Measurements from ENCODE around the gene MOB3A. TPM values are rescaled to one million over a fixed set of nuclear protein-coding genes. Genes with fewer than 3 reads are reported as not detected.

The MOB3A gene
- total RNA-seq, 2 experiments from 2014 or later = 96.4 to 97.3 TPM

GRCh38 chr19:2070436-2070827 lies 25.7 kb downstream of the MOB3A start:
- ATAC-seq (ENCODE audit: poor library complexity) = no peak

GRCh38 chr19:2064788-2065524 lies 31.2 kb downstream of the MOB3A start:
- ATAC-seq (ENCODE audit: poor library complexity) (no peak), DNase-seq (no peak)
- H3K36me3 ChIP-seq (ENCODE audit: insufficient read depth, low read length) = no peaks in the 10 kb centered on the region
- CTCF ChIA-PET = no interaction called here
- H3K27me3 Mint-ChIP-seq = no peaks in the 10 kb centered on the region
- H3K27ac ChIP-seq (ENCODE audit: low read depth in 1 of 2, low read length in 2 of 2) = no peak overlapping the region
- H3K36me3 Mint-ChIP-seq (ENCODE audit: low read depth) = peaks cover 9% of the 10 kb centered on the region
- TF ChIP-seq, protein P1, sequence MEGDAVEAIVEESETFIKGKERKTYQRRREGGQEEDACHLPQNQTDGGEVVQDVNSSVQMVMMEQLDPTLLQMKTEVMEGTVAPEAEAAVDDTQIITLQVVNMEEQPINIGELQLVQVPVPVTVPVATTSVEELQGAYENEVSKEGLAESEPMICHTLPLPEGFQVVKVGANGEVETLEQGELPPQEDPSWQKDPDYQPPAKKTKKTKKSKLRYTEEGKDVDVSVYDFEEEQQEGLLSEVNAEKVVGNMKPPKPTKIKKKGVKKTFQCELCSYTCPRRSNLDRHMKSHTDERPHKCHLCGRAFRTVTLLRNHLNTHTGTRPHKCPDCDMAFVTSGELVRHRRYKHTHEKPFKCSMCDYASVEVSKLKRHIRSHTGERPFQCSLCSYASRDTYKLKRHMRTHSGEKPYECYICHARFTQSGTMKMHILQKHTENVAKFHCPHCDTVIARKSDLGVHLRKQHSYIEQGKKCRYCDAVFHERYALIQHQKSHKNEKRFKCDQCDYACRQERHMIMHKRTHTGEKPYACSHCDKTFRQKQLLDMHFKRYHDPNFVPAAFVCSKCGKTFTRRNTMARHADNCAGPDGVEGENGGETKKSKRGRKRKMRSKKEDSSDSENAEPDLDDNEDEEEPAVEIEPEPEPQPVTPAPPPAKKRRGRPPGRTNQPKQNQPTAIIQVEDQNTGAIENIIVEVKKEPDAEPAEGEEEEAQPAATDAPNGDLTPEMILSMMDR (IDR thresholded peaks at IDR 0.05) = no peak
- no peak overlapping the region for H3K4me3 ChIP-seq (ENCODE audit: low read length)
- H3K9me3 ChIP-seq (ENCODE audit: control insufficient read depth in 1 of 2, insufficient read depth in 1 of 2, low read length in 2 of 2) = no peaks in the 10 kb centered on the region
- H3K27me3 ChIP-seq (ENCODE audit: control insufficient read depth in 1 of 2, insufficient read depth in 2 of 2, low read length in 2 of 2) = no peaks in the 10 kb centered on the region
- peaks cover 47% of the 10 kb centered on the region for H3K4me1 ChIP-seq (ENCODE audit: insufficient read depth, low read length)
- POLR2A ChIA-PET = no interaction called here
- no peaks in the 10 kb centered on the region for H3K9me3 Mint-ChIP-seq
- no peak overlapping the region for H3K4me3 Mint-ChIP-seq
- intact Hi-C loops (cut with DNase I, micrococcal nuclease) = no loop called here
- peaks cover 26% of the 10 kb centered on the region for H3K4me1 Mint-ChIP-seq (ENCODE audit: low read depth)
- peak overlapping the region; percentile 56 for H3K27ac Mint-ChIP-seq

More at GRCh38 chr19:2070436-2070827, 25.7 kb downstream of the MOB3A start:
- Histone ChIP-seq H3K36me3 (ENCODE audit: insufficient read depth, low read length) (peaks cover 42% of the 10 kb centered on the region), H3K27ac (ENCODE audit: low read depth in 1 of 2, low read length in 2 of 2) (no peak overlapping the region), H3K27me3 (ENCODE audit: control insufficient read depth in 1 of 2, insufficient read depth in 2 of 2, low read length in 2 of 2) (no peaks in the 10 kb centered on the region), H3K4me1 (ENCODE audit: insufficient read depth, low read length) (peaks cover 32% of the 10 kb centered on the region), H3K4me3 (ENCODE audit: low read length) (no peak overlapping the region), H3K9me3 (ENCODE audit: control insufficient read depth in 1 of 2, insufficient read depth in 1 of 2, low read length in 2 of 2) (no peaks in the 10 kb centered on the region)
- peak overlapping the region; percentile 84 for H3K27ac Mint-ChIP-seq
- CTCF ChIA-PET = interaction anchor here (0.7 to 3.2 kb wide), 13 partner anchors 9 to 76 kb away, joined by 3 to 16 read pairs (median 4); partner anchors contain the start of gene MOB3A
- no peaks in the 10 kb centered on the region for H3K9me3 Mint-ChIP-seq
- no peak overlapping the region for H3K4me3 Mint-ChIP-seq
- POLR2A ChIA-PET = interaction anchor here (0.7 to 1.8 kb wide), 8 partner anchors 9 to 128 kb away, joined by 3 to 13 read pairs (median 4); partner anchors contain the start of genes MKNK2 and MOB3A
- peaks cover 54% of the 10 kb centered on the region for H3K36me3 Mint-ChIP-seq (ENCODE audit: low read depth)
- TF ChIP-seq, protein P1 (IDR thresholded peaks at IDR 0.05) = no peak
- peaks cover 16% of the 10 kb centered on the region for H3K4me1 Mint-ChIP-seq (ENCODE audit: low read depth)
- intact Hi-C loops (cut with DNase I, micrococcal nuclease) = no loop called here
- no peaks in the 10 kb centered on the region for H3K27me3 Mint-ChIP-seq
- no peak for DNase-seq

DNA sequence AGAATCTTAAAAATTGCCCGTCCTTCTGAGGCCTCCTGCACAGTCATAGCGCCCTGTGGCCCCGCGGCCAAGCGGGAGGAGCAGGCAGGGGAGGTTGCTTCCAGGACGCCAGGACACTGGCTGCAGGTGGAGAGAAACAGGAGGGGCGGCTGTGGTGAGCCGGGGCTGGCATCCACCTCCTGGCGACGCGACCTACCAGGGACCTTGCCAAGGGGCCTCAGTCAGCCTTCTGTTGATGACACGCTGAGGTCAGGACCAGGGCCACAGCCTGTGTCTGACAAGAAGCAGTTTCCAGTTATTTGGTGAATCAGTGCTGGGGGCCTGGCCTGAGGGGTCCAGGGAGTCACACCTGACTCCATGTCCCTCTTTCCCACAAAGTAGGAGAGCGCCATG lies 31.7 kb downstream of the MOB3A start:
- no peaks in the 10 kb centered on the region for H3K36me3 ChIP-seq (ENCODE audit: insufficient read depth, low read length)
- peaks cover 4% of the 10 kb centered on the region for H3K36me3 Mint-ChIP-seq (ENCODE audit: low read depth)
- H3K27ac Mint-ChIP-seq = no peak overlapping the region
- no peaks in the 10 kb centered on the region for H3K9me3 Mint-ChIP-seq
- H3K4me3 Mint-ChIP-seq = peak overlapping the region; percentile 30
- H3K27ac ChIP-seq (ENCODE audit: low read depth in 1 of 2, low read length in 2 of 2) = no peak overlapping the region
- peaks cover 23% of the 10 kb centered on the region for H3K4me1 Mint-ChIP-seq (ENCODE audit: low read depth)
- H3K9me3 ChIP-seq (ENCODE audit: control insufficient read depth in 1 of 2, insufficient read depth in 1 of 2, low read length in 2 of 2) = no peaks in the 10 kb centered on the region
- TF ChIP-seq, protein P1 (IDR thresholded peaks at IDR 0.05) = no peak
- CTCF ChIA-PET = no interaction called here
- H3K4me3 ChIP-seq (ENCODE audit: low read length) = no peak overlapping the region
- H3K4me1 ChIP-seq (ENCODE audit: insufficient read depth, low read length) = peaks cover 47% of the 10 kb centered on the region
- DNase-seq = no peak
- H3K27me3 Mint-ChIP-seq = no peaks in the 10 kb centered on the region
- ATAC-seq (ENCODE audit: poor library complexity) = no peak
- no peaks in the 10 kb centered on the region for H3K27me3 ChIP-seq (ENCODE audit: control insufficient read depth in 1 of 2, insufficient read depth in 2 of 2, low read length in 2 of 2)
- intact Hi-C loops (cut with DNase I, micrococcal nuclease) = no loop called here
- POLR2A ChIA-PET = no interaction called here
